ENCODE results near the gene AKAP6. TPM values are rescaled to one million over a fixed set of nuclear protein-coding genes. Genes with fewer than 3 reads are reported as not detected.

The AKAP6 gene
- total RNA-seq, 1 donor from 2014 or later = 3.4 TPM

DNA sequence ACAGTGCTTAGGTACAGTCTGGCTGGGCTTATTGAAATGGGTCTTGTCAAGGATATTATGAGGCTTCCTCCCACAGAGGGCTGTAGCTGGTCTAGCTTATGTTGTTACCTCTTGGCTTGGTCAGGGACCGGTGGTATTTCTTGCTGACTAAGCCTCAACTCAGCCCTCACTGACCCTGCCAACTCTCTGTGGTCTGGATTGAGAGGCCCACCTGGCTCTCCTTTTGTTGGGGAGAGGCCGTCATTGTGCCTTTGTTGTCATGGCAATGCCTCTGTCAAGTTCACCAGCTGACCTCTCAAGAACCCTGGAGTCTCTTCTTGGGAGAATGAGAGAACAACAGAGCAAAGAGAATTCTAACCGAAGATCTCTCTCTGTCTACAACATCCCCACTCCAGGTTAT lies 364.0 kb downstream of the AKAP6 start:
- no peak overlapping the region for H3K4me3 Mint-ChIP-seq (ENCODE audit: low read depth)
- peak overlapping the region; percentile 22 for H3K27ac Mint-ChIP-seq
- no peak for DNase-seq (ENCODE audit: low spot score, unreplicated experiment)
- TF ChIP-seq, protein P1, sequence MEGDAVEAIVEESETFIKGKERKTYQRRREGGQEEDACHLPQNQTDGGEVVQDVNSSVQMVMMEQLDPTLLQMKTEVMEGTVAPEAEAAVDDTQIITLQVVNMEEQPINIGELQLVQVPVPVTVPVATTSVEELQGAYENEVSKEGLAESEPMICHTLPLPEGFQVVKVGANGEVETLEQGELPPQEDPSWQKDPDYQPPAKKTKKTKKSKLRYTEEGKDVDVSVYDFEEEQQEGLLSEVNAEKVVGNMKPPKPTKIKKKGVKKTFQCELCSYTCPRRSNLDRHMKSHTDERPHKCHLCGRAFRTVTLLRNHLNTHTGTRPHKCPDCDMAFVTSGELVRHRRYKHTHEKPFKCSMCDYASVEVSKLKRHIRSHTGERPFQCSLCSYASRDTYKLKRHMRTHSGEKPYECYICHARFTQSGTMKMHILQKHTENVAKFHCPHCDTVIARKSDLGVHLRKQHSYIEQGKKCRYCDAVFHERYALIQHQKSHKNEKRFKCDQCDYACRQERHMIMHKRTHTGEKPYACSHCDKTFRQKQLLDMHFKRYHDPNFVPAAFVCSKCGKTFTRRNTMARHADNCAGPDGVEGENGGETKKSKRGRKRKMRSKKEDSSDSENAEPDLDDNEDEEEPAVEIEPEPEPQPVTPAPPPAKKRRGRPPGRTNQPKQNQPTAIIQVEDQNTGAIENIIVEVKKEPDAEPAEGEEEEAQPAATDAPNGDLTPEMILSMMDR (IDR thresholded peaks at IDR 0.05; ENCODE audit: unreplicated experiment) = no peak
- peaks cover 10% of the 10 kb centered on the region for H3K4me1 Mint-ChIP-seq (ENCODE audit: low read depth)
- H3K9me3 Mint-ChIP-seq (ENCODE audit: low read depth) = no peaks in the 10 kb centered on the region
- no peaks in the 10 kb centered on the region for H3K36me3 Mint-ChIP-seq (ENCODE audit: insufficient read depth)
- no peaks in the 10 kb centered on the region for H3K27me3 Mint-ChIP-seq

DNA sequence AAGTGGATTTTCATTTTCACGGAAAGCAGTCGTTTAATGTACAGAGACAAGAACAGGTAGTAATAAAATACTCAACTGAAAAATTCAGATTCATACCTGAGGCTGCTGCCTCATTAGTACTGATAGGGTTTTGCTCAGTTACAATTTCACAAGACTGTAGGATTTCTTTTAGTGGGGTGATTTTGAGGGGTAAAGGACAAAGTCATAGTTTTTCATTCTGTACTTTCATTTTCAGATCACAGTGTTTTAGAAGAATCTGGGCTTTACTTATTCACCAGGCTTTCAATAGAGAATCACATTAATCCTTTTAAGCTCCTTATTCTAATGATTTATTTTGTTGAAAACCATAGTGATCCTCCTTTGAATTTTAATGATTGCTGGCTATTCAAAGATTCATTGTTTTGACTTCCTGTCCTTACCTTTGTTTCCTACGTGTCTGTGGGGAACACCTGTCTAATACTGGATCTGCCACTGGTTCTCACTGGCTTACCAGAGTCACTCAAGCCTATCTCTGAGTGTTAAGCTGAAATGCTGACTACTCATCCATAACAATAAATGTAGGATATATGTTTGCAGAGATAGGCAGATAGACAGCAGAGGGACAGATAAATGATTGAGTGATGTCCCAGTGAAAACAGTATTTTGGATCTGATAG lies 365.8 kb downstream of the AKAP6 start:
- no peak overlapping the region for H3K27ac Mint-ChIP-seq
- H3K36me3 Mint-ChIP-seq (ENCODE audit: insufficient read depth) = no peaks in the 10 kb centered on the region
- DNase-seq (ENCODE audit: low spot score, unreplicated experiment) = no peak
- peaks cover 10% of the 10 kb centered on the region for H3K4me1 Mint-ChIP-seq (ENCODE audit: low read depth)
- TF ChIP-seq, protein P1 (IDR thresholded peaks at IDR 0.05; ENCODE audit: unreplicated experiment) = no peak
- H3K4me3 Mint-ChIP-seq (ENCODE audit: low read depth) = no peak overlapping the region
- H3K27me3 Mint-ChIP-seq = no peaks in the 10 kb centered on the region
- H3K9me3 Mint-ChIP-seq (ENCODE audit: low read depth) = no peaks in the 10 kb centered on the region

DNA sequence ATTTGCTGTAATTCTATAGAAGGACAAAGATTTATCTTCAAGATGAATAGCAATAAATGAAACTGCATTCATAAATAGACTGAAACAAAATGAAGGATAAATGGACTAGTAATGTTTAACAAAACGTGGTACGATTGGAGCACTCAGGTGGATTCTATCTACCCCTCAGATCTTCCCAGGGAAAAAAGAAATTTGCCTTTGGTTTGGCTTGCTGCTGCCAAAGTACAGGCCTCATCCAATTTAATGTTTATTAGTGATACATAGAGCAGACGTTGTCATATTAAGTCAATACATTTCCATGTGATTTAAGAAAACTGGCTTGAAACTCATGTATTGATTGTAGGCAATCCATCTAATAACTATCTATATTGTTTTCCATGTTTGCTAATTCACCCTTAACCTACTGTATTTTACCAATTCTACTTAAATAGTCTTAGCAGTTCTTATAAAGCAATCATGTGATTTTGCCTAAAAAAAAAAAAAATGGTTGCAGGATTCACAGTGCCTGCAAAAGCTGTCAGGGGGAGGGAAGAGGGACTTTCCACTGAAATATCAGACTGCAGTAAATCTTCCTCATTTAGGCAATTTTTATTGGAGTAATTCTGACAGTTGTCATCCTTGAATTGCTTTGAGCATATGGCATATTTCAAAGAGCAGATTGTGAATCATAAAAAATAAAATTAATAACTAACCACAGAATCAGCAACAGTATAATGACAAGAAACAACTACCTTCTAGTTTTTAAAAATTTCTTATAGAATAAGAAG lies 367.4 kb downstream of the AKAP6 start:
- Mint-ChIP-seq H3K4me1 (ENCODE audit: low read depth) (peaks cover 10% of the 10 kb centered on the region), H3K27ac (no peak overlapping the region), H3K27me3 (no peaks in the 10 kb centered on the region), H3K9me3 (ENCODE audit: low read depth) (no peaks in the 10 kb centered on the region), H3K4me3 (ENCODE audit: low read depth) (no peak overlapping the region), H3K36me3 (ENCODE audit: insufficient read depth) (no peaks in the 10 kb centered on the region)
- DNase-seq (ENCODE audit: low spot score, unreplicated experiment) = no peak
- TF ChIP-seq, protein P1 (IDR thresholded peaks at IDR 0.05; ENCODE audit: unreplicated experiment) = no peak

DNA sequence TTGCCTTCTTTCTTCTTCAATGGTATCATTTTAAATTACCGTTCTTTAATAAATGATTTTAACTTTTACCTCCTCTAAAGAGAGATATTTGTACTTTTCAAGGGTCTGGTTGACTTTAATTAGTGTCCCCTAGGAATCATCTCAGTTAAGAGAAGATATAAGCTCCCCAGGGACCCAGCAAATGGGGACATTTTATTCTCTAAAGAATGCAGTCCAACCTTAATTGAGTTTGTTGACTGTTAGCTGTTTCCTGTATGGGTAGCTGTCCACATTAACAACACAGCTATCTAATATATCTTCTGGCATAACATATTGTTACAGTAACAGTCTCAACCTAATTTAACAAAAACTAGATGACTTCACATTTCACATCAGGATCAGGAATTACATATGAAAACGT lies 368.0 kb downstream of the AKAP6 start:
- H3K27ac Mint-ChIP-seq = no peak overlapping the region
- TF ChIP-seq, protein P1 (IDR thresholded peaks at IDR 0.05; ENCODE audit: unreplicated experiment) = no peak
- no peaks in the 10 kb centered on the region for H3K9me3 Mint-ChIP-seq (ENCODE audit: low read depth)
- H3K4me3 Mint-ChIP-seq (ENCODE audit: low read depth) = no peak overlapping the region
- no peaks in the 10 kb centered on the region for H3K27me3 Mint-ChIP-seq
- DNase-seq (ENCODE audit: low spot score, unreplicated experiment) = no peak
- peaks cover 8% of the 10 kb centered on the region for H3K4me1 Mint-ChIP-seq (ENCODE audit: low read depth)
- H3K36me3 Mint-ChIP-seq (ENCODE audit: insufficient read depth) = no peaks in the 10 kb centered on the region

DNA sequence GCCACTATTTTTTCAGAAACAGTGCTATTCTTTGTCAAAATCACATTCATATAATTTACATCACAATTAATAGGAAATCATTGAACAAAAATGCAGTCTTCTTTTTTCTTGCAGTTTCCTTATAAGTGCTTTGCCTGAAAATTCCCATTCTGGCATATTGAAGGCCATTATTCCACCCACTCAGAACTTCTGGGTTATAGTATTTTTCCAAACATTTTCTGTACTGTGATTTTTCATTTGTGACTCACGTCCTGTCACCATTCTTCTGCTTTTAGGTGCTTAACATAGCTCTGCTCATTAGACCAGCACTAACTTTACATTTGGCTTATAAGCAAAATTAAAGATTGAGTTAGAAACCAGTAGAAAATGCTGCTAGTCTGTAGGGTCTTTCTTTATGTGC lies 368.6 kb downstream of the AKAP6 start:
- TF ChIP-seq, protein P1 (IDR thresholded peaks at IDR 0.05; ENCODE audit: unreplicated experiment) = no peak
- Mint-ChIP-seq H3K27me3 (no peaks in the 10 kb centered on the region), H3K27ac (no peak overlapping the region), H3K4me3 (ENCODE audit: low read depth) (no peak overlapping the region), H3K36me3 (ENCODE audit: insufficient read depth) (no peaks in the 10 kb centered on the region), H3K4me1 (ENCODE audit: low read depth) (peaks cover 7% of the 10 kb centered on the region), H3K9me3 (ENCODE audit: low read depth) (no peaks in the 10 kb centered on the region)
- DNase-seq (ENCODE audit: low spot score, unreplicated experiment) = no peak
